NCI-H1092 (cell line): ENCODE data around the gene PWWP2B.

Experiments used
- DNase-seq: peaks from one replicate; lab custom pipeline; 2025; lab: John Stamatoyannopoulos, UW

Gene PWWP2B

GRCh38 chr10:132394201-132394811 lies 2.7 kb upstream of the PWWP2B start:
- DNase-seq = no peak

- DNase-seq = no peak
Measured at GRCh38 chr10:132394936-132395703, 1.9 kb upstream of the PWWP2B start.

GRCh38 chr10:132395704-132396493 lies 1.1 kb upstream of the PWWP2B start:
- no peak for DNase-seq

GRCh38 chr10:132396494-132397035 lies 435 bp upstream of the PWWP2B start:
- DNase-seq = no peak

- no peak for DNase-seq
Measured at GRCh38 chr10:132397671-132398565, 918 bp downstream of the PWWP2B start.

GRCh38 chr10:132398566-132398991 lies 1.6 kb downstream of the PWWP2B start:
- no peak for DNase-seq

GRCh38 chr10:132399117-132400035 lies 2.4 kb downstream of the PWWP2B start:
- no peak for DNase-seq

GRCh38 chr10:132400041-132400546 lies 3.1 kb downstream of the PWWP2B start:
- no peak for DNase-seq

GRCh38 chr10:132400547-132401151 lies 3.6 kb downstream of the PWWP2B start:
- no peak for DNase-seq

GRCh38 chr10:132401401-132402118 lies 4.6 kb downstream of the PWWP2B start:
- DNase-seq = no peak

GRCh38 chr10:132402781-132403241 lies 5.8 kb downstream of the PWWP2B start:
- no peak for DNase-seq

- no peak for DNase-seq
Measured at GRCh38 chr10:132403511-132404168, 6.6 kb downstream of the PWWP2B start.

GRCh38 chr10:132404169-132404880 lies 7.3 kb downstream of the PWWP2B start:
- DNase-seq = no peak

- DNase-seq = no peak
Measured at GRCh38 chr10:132404911-132405462, 8.0 kb downstream of the PWWP2B start.

- no peak for DNase-seq
Measured at GRCh38 chr10:132405463-132405991, 8.5 kb downstream of the PWWP2B start.

GRCh38 chr10:132406181-132406580 lies 9.2 kb downstream of the PWWP2B start:
- no peak for DNase-seq

- no peak for DNase-seq
Measured at GRCh38 chr10:132406750-132407149, 9.8 kb downstream of the PWWP2B start.
